HepG2 (cell line): ENCODE measurements around the gene PTPRM. TPM values are rescaled to one million over a fixed set of nuclear protein-coding genes. Genes with fewer than 3 reads are reported as not detected.

Source experiments
- ATAC-seq: fragments of 200-7000 bp; cut with Tn5 transposase; 3 replicates; pipeline ENCODE4 v1.9.1; 2020; ENCODE audit warnings: mild to moderate bottlenecking, moderate library complexity
- BruUV-seq: library from RNA; stranded (reverse); fragments of 400-500 nt; replicated peaks from 2 replicates; lab custom pipeline; 2021; lab: Mats Ljungman, UMichigan
- CTCF ChIA-PET: fragments of 300-600 bp; formaldehyde crosslinking; extraction: SDS; loops from one replicate; lab custom pipeline; 2021; ENCODE audit warnings: low total read pairs, inconsistent platforms, low intra/inter-chr PET ratio; lab: Yijun Ruan, JAX
- POLR2A ChIA-PET: fragments of 350-600 bp; sonication (Branson Sonifier 250); formaldehyde crosslinking; loops from one replicate; lab custom pipeline; 2020; ENCODE audit warnings: antibody characterized with exemption, inconsistent platforms; lab: Yijun Ruan, JAX
- DNase-seq: peaks from one replicate; pipeline ENCODE4 v3.0.0-alpha.2; 2015; ENCODE audit warnings: low spot score
- FAIRE-seq: peaks from 3 replicates; lab custom pipeline; 2011; peaks lifted over from hg19 to GRCh38; lab: Jason Lieb, UNC
- H2AFZ ChIP-seq: one replicate; pipeline ENCODE4 v1.6.1; 2011; ENCODE audit warnings: low read length, inconsistent platforms
- H3K27ac ChIP-seq: fragments of 300-600 bp; 3 replicates; pipeline ENCODE4 v1.8.0; 2011; ENCODE audit warnings: mixed run types, mild to moderate bottlenecking, mixed read lengths, low read length, inconsistent platforms; ENCODE audit not compliant: insufficient read depth; ENCODE audit errors: extremely low read length
- H3K27me3 ChIP-seq, 2 experiments: fragments of 200-600 bp in 1 of 2; 2 replicates in 1 of 2; 3 replicates in 1 of 2; pipeline versions ENCODE4 v1.6.0 to v1.8.0; 2011; ENCODE audit warnings: low read length in 2 of 2, mild to moderate bottlenecking in 2 of 2, moderate library complexity in 2 of 2, inconsistent platforms in 1 of 2; ENCODE audit not compliant: insufficient read depth in 2 of 2, control insufficient read depth in 1 of 2
- H3K36me3 ChIP-seq, 2 experiments: fragments of 200-600 bp in 1 of 2; replicated peaks in 1 of 2; 2 replicates in 1 of 2; 3 replicates in 1 of 2; pipeline versions ENCODE4 v1.5.1 to v1.8.0; 2011; ENCODE audit warnings: low read length in 2 of 2, inconsistent platforms in 1 of 2; ENCODE audit not compliant: insufficient read depth in 2 of 2, control insufficient read depth in 1 of 2
- H3K4me1 ChIP-seq: 2 replicates; pipeline ENCODE4 v1.5.1; 2012; ENCODE audit warnings: low read length, inconsistent platforms; ENCODE audit not compliant: insufficient read depth
- H3K4me2 ChIP-seq: 2 replicates; pipeline ENCODE4 v1.6.0; 2011; ENCODE audit warnings: low read depth, low read length, inconsistent platforms
- H3K4me3 ChIP-seq, 3 experiments: fragments of 200-600 bp in 1 of 3; sonication (generic), shearing (Covaris generic) in 1 of 3; replicated peaks in 1 of 3; 2 replicates each; pipeline ENCODE4 v1.5.1; 2011 to 2016; ENCODE audit warnings: low read length in 3 of 3, inconsistent platforms in 2 of 3, low read depth in 2 of 3, mild to moderate bottlenecking in 2 of 3, control low read depth in 1 of 3, mixed read lengths in 1 of 3; ENCODE audit not compliant: insufficient read depth in 1 of 3
- H3K79me2 ChIP-seq: one replicate; pipeline ENCODE4 v1.6.1; 2011; ENCODE audit warnings: low read length, inconsistent platforms; ENCODE audit not compliant: insufficient read depth
- H3K9ac ChIP-seq: 2 replicates; pipeline ENCODE4 v1.6.0; 2011; ENCODE audit warnings: mild to moderate bottlenecking, low read depth, low read length, inconsistent platforms; ENCODE audit not compliant: insufficient read depth
- H3K9me3 ChIP-seq: 2 replicates; pipeline ENCODE4 v1.5.1; 2012; ENCODE audit warnings: mild to moderate bottlenecking, low read length
- H4K20me1 ChIP-seq: 2 replicates; pipeline ENCODE4 v1.6.0; 2011; ENCODE audit warnings: inconsistent platforms, mild to moderate bottlenecking, low read length, moderate library complexity; ENCODE audit not compliant: insufficient read depth
- AKAP8 ChIP-seq: sonication (generic); formaldehyde crosslinking; IDR thresholded peaks from 2 replicates; pipeline ENCODE4 v1.5.1; 2020; ENCODE audit warnings: mild to moderate bottlenecking, missing genetic modification reagents
- FIP1L1 ChIP-seq: fragments of 200-400 bp; formaldehyde crosslinking; IDR thresholded peaks from 2 replicates; pipeline ENCODE4 v1.6.1; 2018; ENCODE audit warnings: low read depth, mild to moderate bottlenecking, low read length, moderate library complexity, borderline replicate concordance; ENCODE audit not compliant: insufficient read depth
- HOXA3 ChIP-seq: sonication (generic); formaldehyde crosslinking; IDR thresholded peaks from 2 replicates; pipeline ENCODE4 v1.5.0; 2020; ENCODE audit warnings: missing genetic modification reagents
- SRY ChIP-seq: sonication (generic); formaldehyde crosslinking; IDR thresholded peaks from 2 replicates; pipeline ENCODE4 v1.8.0; 2022; ENCODE audit warnings: mild to moderate bottlenecking, missing genetic modification reagents
- SUZ12 ChIP-seq: fragments of 150-350 bp; IDR thresholded peaks from 2 replicates; pipeline ENCODE4 v1.6.1; 2014; ENCODE audit warnings: low read depth, low read length
- ZNF382 ChIP-seq: sonication (generic); formaldehyde crosslinking; IDR thresholded peaks from 2 replicates; pipeline ENCODE4 v1.5.0; 2020; ENCODE audit warnings: missing genetic modification reagents, mild to moderate bottlenecking, borderline replicate concordance
- WGBS: methylation state at CpG from one replicate; pipeline ENCODE4 v1.1.6; 2017; ENCODE audit warnings: low lambda C conversion rate; 5-methylcytosine and 5-hydroxymethylcytosine counted together
- in situ Hi-C: cut with HindIII; loops from 2 replicates; pipeline ENCODE4 v1.10.0; 2017; ENCODE audit warnings: low pct_unique_long_range_greater_than_20kb; ENCODE audit not compliant: extremely low pct_ligation_motif_present
- intact Hi-C: fragments of 100-400 bp; cut with micrococcal nuclease; formaldehyde crosslinking; loops from one replicate; pipeline ENCODE4 v1.10.0; 2022; ENCODE audit not compliant: unreplicated experiment
- polyA plus RNA-seq, 8 experiments: library from polyadenylated mRNA; depleted of rRNA in 3 of 8; stranded (reverse) in 7 of 8; unstranded in 1 of 8; fragments of >200 nt; fragmentation: Illumina TruSeq in 4 of 8; extraction: Trizol in 4 of 8; gene quantifications; 2 replicates each; pipeline versions ENCODE4 v1.2.1 to v1.2.3, GENCODE V29; 2011 to 2016; ENCODE audit warnings: low read depth in 4 of 8, missing spikeins in 1 of 8, mixed read lengths in 1 of 8; ENCODE audit not compliant: insufficient read depth in 1 of 8
- total RNA-seq, 5 experiments: library from RNA; depleted of rRNA; stranded (reverse); fragments of >200 nt; fragmentation: Illumina TruSeq; extraction: Trizol; gene quantifications; 2 replicates each; pipeline ENCODE4 v1.2.3, GENCODE V29; 2016; ENCODE audit warnings: low read depth in 1 of 5
- TF ChIP-seq, protein P1 (sequence below): sonication (generic); formaldehyde crosslinking; IDR thresholded peaks from 2 replicates; pipeline ENCODE4 v1.5.1; 2020; ENCODE audit warnings: missing genetic modification reagents, mild to moderate bottlenecking, borderline replicate concordance
- TF ChIP-seq, protein P2 (sequence below): sonication (generic); formaldehyde crosslinking; conservative IDR thresholded peaks from 2 replicates; pipeline ENCODE4 v1.4.0; 2020; ENCODE audit warnings: mild to moderate bottlenecking, missing genetic modification reagents, moderate library complexity
- TF ChIP-seq, protein P3 (sequence below): sonication (generic); formaldehyde crosslinking; IDR thresholded peaks from 2 replicates; pipeline ENCODE4 v1.4.0; 2020; ENCODE audit warnings: missing genetic modification reagents

Gene PTPRM
- total and polyA plus RNA-seq, 2 of the 13 experiments (the other 11 are each of a cell fraction or from before 2014, with no cell fraction given): 12.6 to 108 TPM

DNA sequence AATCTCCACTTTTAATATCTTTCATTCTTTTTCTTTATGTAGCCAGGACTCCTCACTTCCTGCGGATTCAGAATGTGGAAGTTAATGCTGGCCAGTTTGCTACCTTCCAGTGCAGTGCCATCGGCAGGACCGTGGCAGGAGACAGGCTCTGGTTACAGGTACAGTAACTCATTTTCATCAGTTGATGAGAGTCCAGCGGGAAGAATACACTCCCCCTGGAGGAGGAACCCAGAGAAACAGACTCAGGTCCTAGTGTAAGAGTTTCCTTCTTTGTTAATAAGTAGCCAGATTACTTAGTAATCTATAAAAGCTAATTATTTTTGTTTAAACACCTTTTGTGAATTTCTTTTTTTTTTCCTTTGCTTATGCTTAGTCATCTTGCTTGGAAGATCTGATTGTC is 359.4 kb downstream of the PTPRM start (continued):
- TF ChIP-seq, protein P1, sequence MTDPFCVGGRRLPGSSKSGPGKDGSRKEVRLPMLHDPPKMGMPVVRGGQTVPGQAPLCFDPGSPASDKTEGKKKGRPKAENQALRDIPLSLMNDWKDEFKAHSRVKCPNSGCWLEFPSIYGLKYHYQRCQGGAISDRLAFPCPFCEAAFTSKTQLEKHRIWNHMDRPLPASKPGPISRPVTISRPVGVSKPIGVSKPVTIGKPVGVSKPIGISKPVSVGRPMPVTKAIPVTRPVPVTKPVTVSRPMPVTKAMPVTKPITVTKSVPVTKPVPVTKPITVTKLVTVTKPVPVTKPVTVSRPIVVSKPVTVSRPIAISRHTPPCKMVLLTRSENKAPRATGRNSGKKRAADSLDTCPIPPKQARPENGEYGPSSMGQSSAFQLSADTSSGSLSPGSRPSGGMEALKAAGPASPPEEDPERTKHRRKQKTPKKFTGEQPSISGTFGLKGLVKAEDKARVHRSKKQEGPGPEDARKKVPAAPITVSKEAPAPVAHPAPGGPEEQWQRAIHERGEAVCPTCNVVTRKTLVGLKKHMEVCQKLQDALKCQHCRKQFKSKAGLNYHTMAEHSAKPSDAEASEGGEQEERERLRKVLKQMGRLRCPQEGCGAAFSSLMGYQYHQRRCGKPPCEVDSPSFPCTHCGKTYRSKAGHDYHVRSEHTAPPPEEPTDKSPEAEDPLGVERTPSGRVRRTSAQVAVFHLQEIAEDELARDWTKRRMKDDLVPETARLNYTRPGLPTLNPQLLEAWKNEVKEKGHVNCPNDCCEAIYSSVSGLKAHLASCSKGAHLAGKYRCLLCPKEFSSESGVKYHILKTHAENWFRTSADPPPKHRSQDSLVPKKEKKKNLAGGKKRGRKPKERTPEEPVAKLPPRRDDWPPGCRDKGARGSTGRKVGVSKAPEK (CRISPR knock-in tag): no peak
- no peak for TF ChIP-seq SUZ12
- no peak for TF ChIP-seq ZNF382 (CRISPR knock-in tag)

DNA sequence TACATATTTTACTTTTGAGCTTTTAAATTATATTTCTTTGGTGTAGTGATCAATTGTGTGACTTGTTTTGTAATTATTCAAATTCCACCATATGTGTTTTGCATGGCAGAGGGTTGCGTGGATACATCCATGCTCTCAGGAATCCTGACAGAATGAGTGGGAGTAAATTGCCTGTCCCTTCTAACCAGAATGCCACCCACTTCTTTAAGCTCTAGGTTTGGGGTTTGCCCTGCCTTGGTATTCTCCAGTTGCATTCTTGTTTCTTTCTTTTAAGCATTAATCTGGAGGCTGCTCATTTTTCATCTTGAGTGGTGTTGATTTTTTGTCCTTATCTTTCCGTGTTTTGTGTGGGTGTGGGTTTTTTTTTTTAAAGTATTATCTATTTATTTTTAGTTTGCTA is 360.0 kb downstream of the PTPRM start:
- H3K36me3 ChIP-seq: peaks cover 2 to 5% of the 10 kb centered on the region in 2 experiments; a peak in 1 of 5 replicates
- in situ Hi-C loops: no loop called here
- H3K4me2 ChIP-seq: no peak overlapping the region
- H3K79me2 ChIP-seq: no peaks in the 10 kb centered on the region
- WGBS: 77% methylated on average over 2 of the region's 2 CpGs
- no peaks in the 10 kb centered on the region for H3K27me3 ChIP-seq
- H3K4me1 ChIP-seq: peaks cover 41% of the 10 kb centered on the region
- no TSS peak for BruUV-seq
- H3K9me3 ChIP-seq: no peaks in the 10 kb centered on the region
- CTCF ChIA-PET: no interaction called here
- DNase-seq (no peak), FAIRE-seq (no peak), ATAC-seq (no peak)
- no peak overlapping the region for H3K4me3 ChIP-seq
- TF ChIP-seq HOXA3 (CRISPR knock-in tag) (no peak), SRY (CRISPR knock-in tag) (no peak), FIP1L1 (no peak), AKAP8 (CRISPR knock-in tag) (no peak)
- TF ChIP-seq, protein P2, sequence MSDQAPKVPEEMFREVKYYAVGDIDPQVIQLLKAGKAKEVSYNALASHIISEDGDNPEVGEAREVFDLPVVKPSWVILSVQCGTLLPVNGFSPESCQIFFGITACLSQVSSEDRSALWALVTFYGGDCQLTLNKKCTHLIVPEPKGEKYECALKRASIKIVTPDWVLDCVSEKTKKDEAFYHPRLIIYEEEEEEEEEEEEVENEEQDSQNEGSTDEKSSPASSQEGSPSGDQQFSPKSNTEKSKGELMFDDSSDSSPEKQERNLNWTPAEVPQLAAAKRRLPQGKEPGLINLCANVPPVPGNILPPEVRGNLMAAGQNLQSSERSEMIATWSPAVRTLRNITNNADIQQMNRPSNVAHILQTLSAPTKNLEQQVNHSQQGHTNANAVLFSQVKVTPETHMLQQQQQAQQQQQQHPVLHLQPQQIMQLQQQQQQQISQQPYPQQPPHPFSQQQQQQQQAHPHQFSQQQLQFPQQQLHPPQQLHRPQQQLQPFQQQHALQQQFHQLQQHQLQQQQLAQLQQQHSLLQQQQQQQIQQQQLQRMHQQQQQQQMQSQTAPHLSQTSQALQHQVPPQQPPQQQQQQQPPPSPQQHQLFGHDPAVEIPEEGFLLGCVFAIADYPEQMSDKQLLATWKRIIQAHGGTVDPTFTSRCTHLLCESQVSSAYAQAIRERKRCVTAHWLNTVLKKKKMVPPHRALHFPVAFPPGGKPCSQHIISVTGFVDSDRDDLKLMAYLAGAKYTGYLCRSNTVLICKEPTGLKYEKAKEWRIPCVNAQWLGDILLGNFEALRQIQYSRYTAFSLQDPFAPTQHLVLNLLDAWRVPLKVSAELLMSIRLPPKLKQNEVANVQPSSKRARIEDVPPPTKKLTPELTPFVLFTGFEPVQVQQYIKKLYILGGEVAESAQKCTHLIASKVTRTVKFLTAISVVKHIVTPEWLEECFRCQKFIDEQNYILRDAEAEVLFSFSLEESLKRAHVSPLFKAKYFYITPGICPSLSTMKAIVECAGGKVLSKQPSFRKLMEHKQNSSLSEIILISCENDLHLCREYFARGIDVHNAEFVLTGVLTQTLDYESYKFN: no peak
- TF ChIP-seq, protein P3, sequence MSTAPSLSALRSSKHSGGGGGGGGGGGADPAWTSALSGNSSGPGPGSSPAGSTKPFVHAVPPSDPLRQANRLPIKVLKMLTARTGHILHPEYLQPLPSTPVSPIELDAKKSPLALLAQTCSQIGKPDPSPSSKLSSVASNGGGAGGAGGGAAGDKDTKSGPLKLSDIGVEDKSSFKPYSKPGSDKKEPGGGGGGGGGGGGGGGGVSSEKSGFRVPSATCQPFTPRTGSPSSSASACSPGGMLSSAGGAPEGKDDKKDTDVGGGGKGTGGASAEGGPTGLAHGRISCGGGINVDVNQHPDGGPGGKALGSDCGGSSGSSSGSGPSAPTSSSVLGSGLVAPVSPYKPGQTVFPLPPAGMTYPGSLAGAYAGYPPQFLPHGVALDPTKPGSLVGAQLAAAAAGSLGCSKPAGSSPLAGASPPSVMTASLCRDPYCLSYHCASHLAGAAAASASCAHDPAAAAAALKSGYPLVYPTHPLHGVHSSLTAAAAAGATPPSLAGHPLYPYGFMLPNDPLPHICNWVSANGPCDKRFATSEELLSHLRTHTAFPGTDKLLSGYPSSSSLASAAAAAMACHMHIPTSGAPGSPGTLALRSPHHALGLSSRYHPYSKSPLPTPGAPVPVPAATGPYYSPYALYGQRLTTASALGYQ: no peak
- no peak overlapping the region for H3K9ac ChIP-seq
- H2AFZ ChIP-seq: no peak overlapping the region
- no peaks in the 10 kb centered on the region for H4K20me1 ChIP-seq
- H3K27ac ChIP-seq: no peak overlapping the region
- POLR2A ChIA-PET: no interaction called here
- intact Hi-C loops: loop anchor here (10.0 kb wide), 2 partner anchors 122 to 352 kb away; no protein-coding TSS in a partner anchor
